Nephron progenitor cell (in vitro differentiated cells): ENCODE data around the gene CCDC88C.

Source experiments
- DNase-seq: peaks from one replicate; pipeline ENCODE4 v3.0.0; 2021
- H3K27ac Mint-ChIP-seq: 2 replicates; pipeline ENCODE4 v1.8.0; 2021; ENCODE audit warnings: mild to moderate bottlenecking, moderate library complexity, mixed read lengths
- H3K27me3 Mint-ChIP-seq: 2 replicates; pipeline ENCODE4 v1.8.0; 2021; ENCODE audit warnings: mild to moderate bottlenecking, low read depth, mixed read lengths; ENCODE audit not compliant: poor library complexity
- H3K36me3 Mint-ChIP-seq: 2 replicates; pipeline ENCODE4 v1.8.0; 2021; ENCODE audit warnings: low read depth, mixed read lengths
- H3K4me1 Mint-ChIP-seq: 2 replicates; pipeline ENCODE4 v1.8.0; 2021; ENCODE audit warnings: mixed read lengths
- H3K4me3 Mint-ChIP-seq: 2 replicates; pipeline ENCODE4 v1.8.0; 2021; ENCODE audit warnings: mild to moderate bottlenecking, moderate library complexity, mixed read lengths
- H3K9me3 Mint-ChIP-seq: 2 replicates; pipeline ENCODE4 v1.8.0; 2021; ENCODE audit warnings: mild to moderate bottlenecking, moderate library complexity, mixed read lengths
- CTCF ChIP-seq: fragments of 200-600 bp; sonication (generic); IDR thresholded peaks from 2 replicates; pipeline ENCODE4 v1.5.0; 2021; ENCODE audit warnings: antibody characterized with exemption

CCDC88C gene

GRCh38 chr14:91417120-91417982 is at the start of gene CCDC88C:
CCDC88C (minus strand) TSS chr14:91417820; CDS start chr14:91417690, 130 bp downstream.
- Mint-ChIP-seq H3K27me3 (peaks cover 5% of the 10 kb centered on the region), H3K4me3 (peak within 1 kb of the TSS; percentile 93), H3K36me3 (peaks cover 26% of the 10 kb centered on the region), H3K27ac (no peak within 1 kb of the TSS), H3K4me1 (peaks cover 60% of the 10 kb centered on the region), H3K9me3 (no peaks in the 10 kb centered on the region)
- TF ChIP-seq CTCF: no peak
- peak; percentile 79 for DNase-seq

- TF ChIP-seq CTCF: no peak
- no peak overlapping the region for H3K4me3 Mint-ChIP-seq
- no peaks in the 10 kb centered on the region for H3K9me3 Mint-ChIP-seq
- no peak for DNase-seq
- peak overlapping the region; percentile 47 for H3K27ac Mint-ChIP-seq
- no peaks in the 10 kb centered on the region for H3K27me3 Mint-ChIP-seq
- H3K4me1 Mint-ChIP-seq: peaks cover 13% of the 10 kb centered on the region
- peaks cover 92% of the 10 kb centered on the region for H3K36me3 Mint-ChIP-seq
Observed at GRCh38 chr14:91466192-91466591, 48.6 kb upstream of the CCDC88C start.

- H3K4me1 Mint-ChIP-seq: peaks cover 13% of the 10 kb centered on the region
- no peaks in the 10 kb centered on the region for H3K9me3 Mint-ChIP-seq
- no peak overlapping the region for H3K4me3 Mint-ChIP-seq
- H3K36me3 Mint-ChIP-seq: peaks cover 92% of the 10 kb centered on the region
- no peak for TF ChIP-seq CTCF
- H3K27me3 Mint-ChIP-seq: no peaks in the 10 kb centered on the region
- DNase-seq: no peak
- H3K27ac Mint-ChIP-seq: no peak overlapping the region
Observed at GRCh38 chr14:91464615-91465205, 47.1 kb upstream of the CCDC88C start.

GRCh38 chr14:91458612-91459011 is 41.0 kb upstream of the CCDC88C start:
- peak overlapping the region; percentile 36 for H3K27ac Mint-ChIP-seq
- no peaks in the 10 kb centered on the region for H3K4me1 Mint-ChIP-seq
- peaks cover 3% of the 10 kb centered on the region for H3K27me3 Mint-ChIP-seq
- peaks cover 99% of the 10 kb centered on the region for H3K36me3 Mint-ChIP-seq
- DNase-seq: no peak
- no peaks in the 10 kb centered on the region for H3K9me3 Mint-ChIP-seq
- H3K4me3 Mint-ChIP-seq: no peak overlapping the region
- no peak for TF ChIP-seq CTCF

GRCh38 chr14:91456283-91456682 is 38.7 kb upstream of the CCDC88C start:
- H3K4me3 Mint-ChIP-seq: no peak overlapping the region

More at GRCh38 chr14:91456283-91456682, 38.7 kb upstream of the CCDC88C start:
- no peaks in the 10 kb centered on the region for H3K9me3 Mint-ChIP-seq
- peaks cover 77% of the 10 kb centered on the region for H3K36me3 Mint-ChIP-seq
- no peaks in the 10 kb centered on the region for H3K4me1 Mint-ChIP-seq
- no peak for DNase-seq
- H3K27me3 Mint-ChIP-seq: peaks cover 3% of the 10 kb centered on the region
- no peak overlapping the region for H3K27ac Mint-ChIP-seq
- no peak for TF ChIP-seq CTCF
